GM19193 (cell line): ENCODE measurements around the gene PAIP2.

Experiments
- POLR2A ChIP-seq: IDR thresholded peaks from 4 replicates; pipeline ENCODE4 v1.6.1; 2011; ENCODE audit not compliant: insufficient read depth, insufficient read length; ENCODE audit errors: extremely low read depth

PAIP2 gene

GRCh38 chr5:139341689-139342422 is at the start of gene PAIP2:
Gene PAIP2, plus strand, starts transcription at chr5:139341854. Its CDS starts 21,931 bp downstream, at chr5:139363785.
- peak; percentile 83 for TF ChIP-seq POLR2A

- TF ChIP-seq POLR2A: no peak
Measured at GRCh38 chr5:139293202-139293506, 48.5 kb upstream of the PAIP2 start.

- peak; percentile 97 for TF ChIP-seq POLR2A
Measured at GRCh38 chr5:139293507-139294373, 47.9 kb upstream of the PAIP2 start, which contains the start of gene MATR3. Gene MATR3, plus strand, starts transcription at chr5:139293740. Its CDS starts 13,676 bp downstream, at chr5:139307416.

GRCh38 chr5:139294374-139295165 is 47.1 kb upstream of the PAIP2 start:
- TF ChIP-seq POLR2A: no peak

- no peak for TF ChIP-seq POLR2A
Measured at GRCh38 chr5:139295346-139296057, 46.2 kb upstream of the PAIP2 start.

GRCh38 chr5:139296198-139296597 is 45.5 kb upstream of the PAIP2 start:
- TF ChIP-seq POLR2A: no peak

GRCh38 chr5:139296862-139297326 is 44.8 kb upstream of the PAIP2 start:
- no peak for TF ChIP-seq POLR2A

- no peak for TF ChIP-seq POLR2A
Measured at GRCh38 chr5:139297439-139298133, 44.1 kb upstream of the PAIP2 start.

GRCh38 chr5:139298242-139298641 is 43.4 kb upstream of the PAIP2 start:
- no peak for TF ChIP-seq POLR2A

- TF ChIP-seq POLR2A: no peak
Measured at GRCh38 chr5:139299486-139299885, 42.2 kb upstream of the PAIP2 start.

- TF ChIP-seq POLR2A: no peak
Measured at GRCh38 chr5:139301808-139302499, 39.7 kb upstream of the PAIP2 start.

- no peak for TF ChIP-seq POLR2A
Measured at GRCh38 chr5:139304391-139305324, 37.0 kb upstream of the PAIP2 start.
